ENCODE results near the gene TBL1X. TPM values are rescaled to one million over a fixed set of nuclear protein-coding genes. Genes with fewer than 3 reads are reported as not detected.

The TBL1X gene
- total RNA-seq, 6 experiments from 2014 or later: 18.0 to 40.7 (median 20.8) TPM

DNA sequence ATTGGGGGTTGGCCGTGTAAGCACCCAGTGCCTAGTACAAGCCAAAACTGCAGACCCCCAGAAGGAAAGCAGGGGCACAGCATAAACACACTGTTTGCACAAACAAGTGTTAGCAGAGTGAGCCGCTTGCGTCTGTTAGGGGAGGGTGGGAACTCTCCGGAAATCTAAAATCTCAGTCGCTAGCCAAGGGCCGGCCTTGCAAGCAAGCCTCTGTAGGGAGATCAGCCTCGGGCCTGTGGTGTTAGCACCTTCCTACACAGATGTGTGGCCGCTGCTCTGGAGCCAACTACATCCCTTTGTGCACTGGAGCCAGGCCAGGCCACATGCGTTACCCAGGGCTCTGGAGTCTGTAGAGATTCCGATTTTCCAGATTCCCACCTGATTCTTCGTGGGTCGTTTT is 233.7 kb downstream of the TBL1X start:
- WGBS (ENCODE audit: insufficient coverage, low coverage, low lambda C conversion rate, missing lambda C conversion rate): 90% methylated on average over 5 of the region's 12 CpGs
- no peaks in the 10 kb centered on the region for H3K4me1 ChIP-seq
- no peak overlapping the region for H3K4me3 ChIP-seq
- peaks cover 0 to 6% (median 2%) of the 10 kb centered on the region in 4 donors for H3K36me3 ChIP-seq
- intact Hi-C loops (cut with DNase I): no loop called here
- TF ChIP-seq, protein P1, sequence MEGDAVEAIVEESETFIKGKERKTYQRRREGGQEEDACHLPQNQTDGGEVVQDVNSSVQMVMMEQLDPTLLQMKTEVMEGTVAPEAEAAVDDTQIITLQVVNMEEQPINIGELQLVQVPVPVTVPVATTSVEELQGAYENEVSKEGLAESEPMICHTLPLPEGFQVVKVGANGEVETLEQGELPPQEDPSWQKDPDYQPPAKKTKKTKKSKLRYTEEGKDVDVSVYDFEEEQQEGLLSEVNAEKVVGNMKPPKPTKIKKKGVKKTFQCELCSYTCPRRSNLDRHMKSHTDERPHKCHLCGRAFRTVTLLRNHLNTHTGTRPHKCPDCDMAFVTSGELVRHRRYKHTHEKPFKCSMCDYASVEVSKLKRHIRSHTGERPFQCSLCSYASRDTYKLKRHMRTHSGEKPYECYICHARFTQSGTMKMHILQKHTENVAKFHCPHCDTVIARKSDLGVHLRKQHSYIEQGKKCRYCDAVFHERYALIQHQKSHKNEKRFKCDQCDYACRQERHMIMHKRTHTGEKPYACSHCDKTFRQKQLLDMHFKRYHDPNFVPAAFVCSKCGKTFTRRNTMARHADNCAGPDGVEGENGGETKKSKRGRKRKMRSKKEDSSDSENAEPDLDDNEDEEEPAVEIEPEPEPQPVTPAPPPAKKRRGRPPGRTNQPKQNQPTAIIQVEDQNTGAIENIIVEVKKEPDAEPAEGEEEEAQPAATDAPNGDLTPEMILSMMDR (IDR thresholded peaks at IDR 0.05): no peak
- no peak for TF ChIP-seq POLR2A (IDR thresholded peaks at IDR 0.05)
- DNase-seq (no peak), ATAC-seq (no peak)
- H3K27me3 ChIP-seq: no peaks in the 10 kb centered on the region
- no peaks in the 10 kb centered on the region for H3K9me3 ChIP-seq
- H3K27ac ChIP-seq: no peak overlapping the region

DNA sequence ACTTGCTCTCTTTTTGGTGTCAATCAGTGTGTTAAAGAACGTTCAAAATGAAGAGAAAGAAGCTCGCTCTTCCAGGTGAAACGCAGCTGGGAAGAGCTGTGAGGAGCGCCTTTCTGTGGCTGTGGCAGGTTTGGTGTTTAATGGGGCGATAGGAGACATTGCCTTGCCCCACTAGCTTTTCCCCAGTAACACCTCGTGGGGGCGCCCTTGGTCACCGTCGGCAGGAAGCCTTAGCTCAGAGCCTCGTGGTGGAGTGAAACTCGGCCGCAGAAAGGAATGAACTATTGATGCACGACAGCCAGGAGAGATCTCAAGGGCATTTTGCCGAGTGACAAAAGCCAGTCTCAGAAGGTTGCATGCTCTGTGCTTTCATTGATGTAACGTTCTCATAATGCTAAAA is 235.7 kb downstream of the TBL1X start:
- WGBS (ENCODE audit: insufficient coverage, low coverage, low lambda C conversion rate, missing lambda C conversion rate): 81% methylated on average over 8 of the region's 15 CpGs
- TF ChIP-seq, protein P1 (IDR thresholded peaks at IDR 0.05): no peak
- TF ChIP-seq POLR2A (IDR thresholded peaks at IDR 0.05): no peak
- Histone ChIP-seq H3K9me3 (no peaks in the 10 kb centered on the region), H3K27me3 (no peaks in the 10 kb centered on the region), H3K36me3 (peaks cover 0 to under 1% (median 0%) of the 10 kb centered on the region in 4 donors), H3K27ac (no peak overlapping the region), H3K4me1 (no peaks in the 10 kb centered on the region), H3K4me3 (no peak overlapping the region)
- intact Hi-C loops (cut with DNase I): no loop called here
- DNase-seq (no peak), ATAC-seq (no peak)

DNA sequence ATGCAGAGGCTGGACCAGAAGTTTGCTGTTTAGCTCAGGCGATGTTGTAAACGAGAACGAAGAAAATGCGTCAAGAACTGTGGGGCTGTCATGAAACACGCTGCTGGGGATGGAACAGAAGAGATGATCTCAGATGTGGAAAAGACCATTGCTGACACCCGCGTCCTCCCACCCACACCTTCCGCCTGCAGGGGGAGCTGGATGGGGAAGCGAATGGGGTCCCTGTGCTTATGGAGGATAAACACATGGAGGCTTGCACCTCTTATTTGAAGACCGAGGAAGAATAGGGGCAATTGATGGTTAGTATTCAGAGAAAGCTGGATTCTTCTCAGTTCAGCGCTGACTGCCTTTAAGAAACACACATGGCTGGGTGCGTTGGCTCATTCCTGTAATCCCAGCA is 236.9 kb downstream of the TBL1X start:
- intact Hi-C loops (cut with DNase I): no loop called here
- Histone ChIP-seq H3K27ac (no peak overlapping the region), H3K4me1 (no peaks in the 10 kb centered on the region), H3K27me3 (no peaks in the 10 kb centered on the region), H3K9me3 (no peaks in the 10 kb centered on the region), H3K4me3 (no peak overlapping the region), H3K36me3 (no peaks in the 10 kb centered on the region)
- DNase-seq (no peak), ATAC-seq (no peak)
- TF ChIP-seq POLR2A (IDR thresholded peaks at IDR 0.05): no peak
- TF ChIP-seq, protein P1 (IDR thresholded peaks at IDR 0.05): no peak
- 89% methylated on average over 10 of the region's 12 CpGs for WGBS (ENCODE audit: insufficient coverage, low coverage, low lambda C conversion rate, missing lambda C conversion rate)

GRCh38 chrX:9703406-9703805 is 238.5 kb downstream of the TBL1X start:
- Histone ChIP-seq H3K9me3 (no peaks in the 10 kb centered on the region), H3K36me3 (no peaks in the 10 kb centered on the region), H3K4me1 (no peaks in the 10 kb centered on the region), H3K4me3 (no peak overlapping the region), H3K27ac (no peak overlapping the region), H3K27me3 (no peaks in the 10 kb centered on the region)
- no CpG with 5 or more reads among the region's 14 CpGs for WGBS (ENCODE audit: insufficient coverage, low coverage, low lambda C conversion rate, missing lambda C conversion rate)
- intact Hi-C loops (cut with DNase I): no loop called here
- ATAC-seq: no peak
- no peak for DNase-seq
- TF ChIP-seq, protein P1 (IDR thresholded peaks at IDR 0.05): no peak
- no peak for TF ChIP-seq POLR2A (IDR thresholded peaks at IDR 0.05)
